HCT116 (cell line): Measurements from ENCODE around the gene KAT6B. TPM values are rescaled to one million over a fixed set of nuclear protein-coding genes. Genes with fewer than 3 reads are reported as not detected.

ENCODE experiments used
- ATAC-seq: fragments of 200-7000 bp; cut with Tn5 transposase; 2 replicates; pipeline ENCODE4 v1.9.1; 2020; ENCODE audit warnings: mild to moderate bottlenecking, moderate library complexity
- BruUV-seq: library from RNA; stranded (reverse); fragments of 400-500 nt; replicated peaks from 2 replicates; lab custom pipeline; 2021; lab: Mats Ljungman, UMichigan
- CTCF ChIA-PET: fragments of 300-600 bp; sonication (Branson Sonifier 250); formaldehyde crosslinking; loops from one replicate; lab custom pipeline; 2021; ENCODE audit warnings: antibody characterized with exemption; lab: Charles Lee
- POLR2A ChIA-PET: fragments of 300-600, 350-600 bp; sonication (Branson Sonifier 250); formaldehyde crosslinking; loops from one replicate; lab custom pipeline; 2021; ENCODE audit warnings: antibody characterized with exemption; lab: Charles Lee
- RAD21 ChIA-PET, 2 experiments: fragments of 300-600 bp; sonication (Branson Sonifier 250); formaldehyde crosslinking; loops; one replicate each; lab custom pipeline; 2023; ENCODE audit warnings: low total read pairs in 2 of 2; ENCODE audit not compliant: uncharacterized antibody in 2 of 2, unreplicated experiment in 2 of 2, low non-redundant PET in 1 of 2; lab: Charles Lee
- DNase-seq: peaks from one replicate; pipeline ENCODE4 v3.0.0-alpha.2; 2010; ENCODE audit warnings: low read depth, low spot score
- H2AFZ ChIP-seq: fragments of 200-600 bp; shearing (Covaris generic), sonication (generic); 2 replicates; pipeline ENCODE4 v1.6.1; 2017; ENCODE audit warnings: low read depth, mixed run types, mixed read lengths, antibody characterized with exemption, low read length; ENCODE audit not compliant: poor library complexity, severe bottlenecking
- H3K27ac ChIP-seq: 2 replicates; pipeline ENCODE4 v1.5.1; 2012; ENCODE audit warnings: low read depth, low read length
- H3K27me3 ChIP-seq: fragments of 200-600 bp; sonication (generic); 2 replicates; pipeline ENCODE4 v1.6.1; 2016; ENCODE audit warnings: mixed run types, low read length, mixed read lengths; ENCODE audit not compliant: insufficient read depth
- H3K36me3 ChIP-seq, 2 experiments: fragments of 200-500 bp in 1 of 2; fragments of 200-600 bp in 1 of 2; sonication (Bioruptor generic) in 1 of 2; sonication (generic) in 1 of 2; 2 replicates each; pipeline versions ENCODE4 v1.5.1 to v1.6.1; 2014 to 2016; ENCODE audit warnings: low read length in 2 of 2, inconsistent platforms in 1 of 2, mixed read lengths in 1 of 2, mixed run types in 1 of 2; ENCODE audit not compliant: insufficient read depth in 2 of 2, control insufficient read depth in 1 of 2
- H3K4me1 ChIP-seq, 2 experiments: fragments of 200-600 bp in 1 of 2; sonication (generic) in 1 of 2; 2 replicates each; pipeline versions ENCODE4 v1.5.1 to v1.6.1; 2012 to 2017; ENCODE audit warnings: low read length in 2 of 2, inconsistent platforms in 1 of 2, mild to moderate bottlenecking in 1 of 2, mixed read lengths in 1 of 2, mixed run types in 1 of 2, moderate library complexity in 1 of 2; ENCODE audit not compliant: insufficient read depth in 2 of 2, control insufficient read depth in 1 of 2
- H3K4me2 ChIP-seq: fragments of 200-600 bp; sonication (generic); 2 replicates; pipeline ENCODE4 v1.6.1; 2017; ENCODE audit warnings: mixed run types, low read length, mixed read lengths
- H3K4me3 ChIP-seq, 2 experiments: fragments of 200-600 bp in 1 of 2; sonication (generic) in 1 of 2; replicated peaks in 1 of 2; 2 replicates each; pipeline ENCODE4 v1.5.1; 2011 to 2016; ENCODE audit warnings: low read length in 2 of 2, control low read depth in 1 of 2, low read depth in 1 of 2, mild to moderate bottlenecking in 1 of 2, mixed read lengths in 1 of 2, mixed run types in 1 of 2
- H3K79me2 ChIP-seq: fragments of 200-600 bp; sonication (generic); 2 replicates; pipeline ENCODE4 v1.6.1; 2017; ENCODE audit warnings: mild to moderate bottlenecking, mixed run types, low read length, moderate library complexity, mixed read lengths; ENCODE audit not compliant: insufficient read depth
- H3K9ac ChIP-seq: fragments of 200-600 bp; sonication (generic); 2 replicates; pipeline ENCODE4 v1.6.1; 2016; ENCODE audit warnings: low read length, mixed read lengths
- H3K9me2 ChIP-seq: fragments of 200-600 bp; sonication (generic), shearing (Covaris generic); 2 replicates; pipeline ENCODE4 v1.6.1; 2017; ENCODE audit warnings: mixed run types, mild to moderate bottlenecking, moderate library complexity; ENCODE audit not compliant: insufficient read depth
- H3K9me3 ChIP-seq, 2 experiments: fragments of 200-500 bp in 1 of 2; fragments of 200-600 bp in 1 of 2; sonication (Bioruptor generic) in 1 of 2; sonication (generic) in 1 of 2; 2 replicates each; pipeline ENCODE4 v1.6.1; 2014 to 2017; ENCODE audit warnings: low read length in 2 of 2, mixed read lengths in 2 of 2, inconsistent platforms in 1 of 2, low read depth in 1 of 2, mild to moderate bottlenecking in 1 of 2, mixed run types in 1 of 2, moderate library complexity in 1 of 2; ENCODE audit not compliant: control insufficient read depth in 1 of 2, insufficient read depth in 1 of 2
- H4K20me1 ChIP-seq: fragments of 200-600 bp; sonication (generic), shearing (Covaris generic); 2 replicates; pipeline ENCODE4 v1.6.1; 2017; ENCODE audit warnings: mixed run types, mild to moderate bottlenecking, moderate library complexity; ENCODE audit not compliant: insufficient read depth
- ATF3 ChIP-seq: IDR thresholded peaks from 2 replicates; pipeline ENCODE4 v1.6.1; 2012
- CEBPB ChIP-seq: IDR thresholded peaks from 2 replicates; pipeline ENCODE4 v1.6.1; 2012; ENCODE audit warnings: low read depth
- EGR1 ChIP-seq: IDR thresholded peaks from 2 replicates; pipeline ENCODE4 v1.6.1; 2012; ENCODE audit warnings: low read depth
- EZH2phosphoT487 ChIP-seq: fragments of 200-600 bp; IDR thresholded peaks from 2 replicates; pipeline ENCODE4 v1.6.1; 2018; ENCODE audit warnings: antibody characterized with exemption, borderline replicate concordance
- FOSL1 ChIP-seq: IDR thresholded peaks from 2 replicates; pipeline ENCODE4 v1.6.1; 2012; ENCODE audit warnings: low read depth
- ZBTB33 ChIP-seq: IDR thresholded peaks from 2 replicates; pipeline ENCODE4 v1.6.1; 2011; ENCODE audit warnings: mild to moderate bottlenecking, low read length, moderate library complexity; ENCODE audit not compliant: insufficient replicate concordance; ENCODE audit errors: extremely low read depth
- intact Hi-C: fragments of 100-400 bp; cut with micrococcal nuclease; formaldehyde crosslinking; loops from 2 replicates; pipeline ENCODE4 v1.10.0; 2022
- total RNA-seq: library from RNA; stranded (reverse); gene quantifications from one replicate; pipeline ENCODE4 v1.2.1, GENCODE V29; 2021; ENCODE audit not compliant: unreplicated experiment

The KAT6B gene
- total RNA-seq, 1 experiment from 2014 or later: 17.8 TPM

DNA sequence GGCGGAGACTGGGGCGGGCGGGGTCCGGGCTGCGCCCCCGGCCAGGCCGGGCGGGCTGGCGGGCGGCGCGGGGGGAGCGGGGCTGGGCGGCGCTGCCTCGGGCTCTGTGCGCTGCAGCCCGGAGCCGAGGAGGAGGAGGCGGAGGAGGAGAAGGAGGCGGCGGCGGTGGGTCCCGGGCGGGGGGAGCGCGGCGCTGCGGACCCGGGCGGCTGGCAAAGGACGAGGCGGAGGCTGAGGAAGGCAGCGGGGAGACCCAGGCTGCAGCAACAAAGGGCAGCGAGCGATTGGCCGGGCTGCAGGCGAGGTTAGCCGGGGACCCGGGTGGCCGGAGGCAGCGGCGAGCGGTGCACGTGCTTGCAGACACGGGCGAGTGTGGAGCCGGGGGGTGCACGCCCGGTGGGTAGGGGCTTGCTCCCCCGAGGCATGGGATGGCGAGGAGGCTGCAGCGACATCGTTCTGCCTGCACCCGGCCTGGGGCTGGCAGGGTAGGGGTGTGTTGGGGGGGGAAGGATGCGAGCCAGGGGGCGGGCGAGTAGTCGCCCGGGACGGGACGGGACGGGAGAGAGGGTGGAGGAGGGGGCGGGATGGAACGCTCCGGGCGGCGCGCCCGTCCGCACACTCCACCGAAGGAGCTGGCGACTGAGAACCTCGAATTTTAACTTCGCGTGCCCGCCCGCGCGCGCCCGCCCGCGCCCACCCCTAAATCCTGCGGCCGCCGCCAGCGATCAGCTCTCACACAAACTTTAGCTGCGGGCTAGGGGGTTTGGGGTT lies 844 bp upstream of the KAT6B start (continued):
- TF ChIP-seq EZH2phosphoT487 (no peak), CEBPB (no peak), FOSL1 (no peak), ATF3 (no peak)
- TF ChIP-seq, all 23 proteins: peak for 5

- no peak for DNase-seq
- ChIA-PET CTCF (no interaction called here), RAD21 (no interaction called here)
- intact Hi-C loops: no loop called here
- no peaks in the 10 kb centered on the region for H3K9me2 ChIP-seq
- peaks cover 15 to 22% of the 10 kb centered on the region in 2 experiments for H3K4me1 ChIP-seq
- no TSS peak for BruUV-seq
- H3K9ac ChIP-seq: peak overlapping the region; percentile 67
- H3K9me3 ChIP-seq: no peaks in the 10 kb centered on the region
- H3K4me3 ChIP-seq: peak overlapping the region; percentile 84 to 88
- H3K36me3 ChIP-seq: no peaks in the 10 kb centered on the region
- H3K27ac ChIP-seq: peak overlapping the region; percentile 62
- no peak for ATAC-seq
- H3K4me2 ChIP-seq: peak overlapping the region; percentile 98
- peaks cover 14% of the 10 kb centered on the region for H3K79me2 ChIP-seq
- H2AFZ ChIP-seq: no peak overlapping the region
- no peaks in the 10 kb centered on the region for H3K27me3 ChIP-seq
- TF ChIP-seq ZBTB33: no peak
- 0 out of 2 replicates have a peak, but pooled peaks have one; percentile 1 for TF ChIP-seq EGR1
- TF ChIP-seq, all 23 proteins: peak for 1
- H4K20me1 ChIP-seq: no peaks in the 10 kb centered on the region
- POLR2A ChIA-PET: interaction anchor here (0.6 kb wide), 1 partner anchor 26 kb away, joined by 3 read pairs; no protein-coding TSS in a partner anchor
These were observed 643 bp downstream of the KAT6B start for GRCh38 chr10:74827045-74827441.
